ENCODE results near the gene DUSP9. TPM values are rescaled to one million over a fixed set of nuclear protein-coding genes. Genes with fewer than 3 reads are reported as not detected.
A peak's percentile ranks its signal among the peaks of the same experiment; 100 is the strongest.

DUSP9 gene
- total RNA-seq, 2 donors from 2014 or later = 0.18 to 0.31 TPM

GRCh38 chrX:153640045-153640686 lies 6.8 kb upstream of the DUSP9 start:
- Histone ChIP-seq H3K36me3 (ENCODE audit: control insufficient read depth, insufficient read depth, low read length) (no peaks in the 10 kb centered on the region), H3K27me3 (ENCODE audit: control insufficient read depth, insufficient read depth, low read length, poor library complexity, severe bottlenecking) (peaks cover 41% of the 10 kb centered on the region), H3K4me3 (ENCODE audit: low read length) (no peak overlapping the region), H3K9ac (ENCODE audit: extremely low read depth, low read length, poor library complexity, severe bottlenecking) (no peak overlapping the region), H3K4me1 (ENCODE audit: control insufficient read depth, insufficient read depth, low read length) (no peaks in the 10 kb centered on the region), H3K9me3 (ENCODE audit: control insufficient read depth, low read length) (no peaks in the 10 kb centered on the region), H3K27ac (ENCODE audit: low read depth, low read length) (no peak overlapping the region)
- H3K4me1 Mint-ChIP-seq = peaks cover 3% of the 10 kb centered on the region
- WGBS, 2 experiments (ENCODE audit: insufficient coverage in 1 of 2, insufficient read length in 1 of 2) = 90% methylated on average over 22 of the region's 23 CpGs; no CpG with 5 or more reads in 1 of the 2 experiments
- H3K36me3 Mint-ChIP-seq (ENCODE audit: low read depth) = no peaks in the 10 kb centered on the region
- DNase-seq = peak; percentile 33
- H3K9me3 Mint-ChIP-seq = peaks cover 52% of the 10 kb centered on the region
- no peak overlapping the region for H3K27ac Mint-ChIP-seq
- TF ChIP-seq CTCF (conservative IDR thresholded peaks at IDR 0.05) = no peak
- no peak overlapping the region for H3K4me3 Mint-ChIP-seq
- peaks cover 54% of the 10 kb centered on the region for H3K27me3 Mint-ChIP-seq (ENCODE audit: insufficient read depth)

GRCh38 chrX:153640736-153641575 lies 6.0 kb upstream of the DUSP9 start:
- Histone ChIP-seq H3K4me1 (ENCODE audit: control insufficient read depth, insufficient read depth, low read length) (no peaks in the 10 kb centered on the region), H3K27ac (ENCODE audit: low read depth, low read length) (no peak overlapping the region), H3K9me3 (ENCODE audit: control insufficient read depth, low read length) (no peaks in the 10 kb centered on the region), H3K4me3 (ENCODE audit: low read length) (no peak overlapping the region), H3K36me3 (ENCODE audit: control insufficient read depth, insufficient read depth, low read length) (no peaks in the 10 kb centered on the region), H3K9ac (ENCODE audit: extremely low read depth, low read length, poor library complexity, severe bottlenecking) (no peak overlapping the region), H3K27me3 (ENCODE audit: control insufficient read depth, insufficient read depth, low read length, poor library complexity, severe bottlenecking) (peaks cover 49% of the 10 kb centered on the region)
- Mint-ChIP-seq H3K27ac (no peak overlapping the region), H3K4me1 (peaks cover 3% of the 10 kb centered on the region), H3K27me3 (ENCODE audit: insufficient read depth) (peaks cover 62% of the 10 kb centered on the region), H3K36me3 (ENCODE audit: low read depth) (no peaks in the 10 kb centered on the region), H3K9me3 (peaks cover 52% of the 10 kb centered on the region), H3K4me3 (no peak overlapping the region)
- peak; percentile 54 for DNase-seq
- 62 to 87% methylated on average over 3 to 26 of the region's 26 CpGs for WGBS, 2 experiments (ENCODE audit: insufficient coverage in 1 of 2, insufficient read length in 1 of 2)
- no peak for TF ChIP-seq CTCF (conservative IDR thresholded peaks at IDR 0.05)

- Histone ChIP-seq H3K27me3 (ENCODE audit: control insufficient read depth, insufficient read depth, low read length, poor library complexity, severe bottlenecking) (peaks cover 56% of the 10 kb centered on the region), H3K36me3 (ENCODE audit: control insufficient read depth, insufficient read depth, low read length) (no peaks in the 10 kb centered on the region), H3K4me1 (ENCODE audit: control insufficient read depth, insufficient read depth, low read length) (no peaks in the 10 kb centered on the region), H3K9ac (ENCODE audit: extremely low read depth, low read length, poor library complexity, severe bottlenecking) (no peak overlapping the region), H3K27ac (ENCODE audit: low read depth, low read length) (no peak overlapping the region), H3K4me3 (ENCODE audit: low read length) (no peak overlapping the region), H3K9me3 (ENCODE audit: control insufficient read depth, low read length) (no peaks in the 10 kb centered on the region)
- peak; percentile 56 for DNase-seq
- Mint-ChIP-seq H3K4me3 (no peak overlapping the region), H3K27ac (no peak overlapping the region), H3K36me3 (ENCODE audit: low read depth) (no peaks in the 10 kb centered on the region), H3K27me3 (ENCODE audit: insufficient read depth) (peaks cover 69% of the 10 kb centered on the region), H3K4me1 (peaks cover 3% of the 10 kb centered on the region), H3K9me3 (peaks cover 49% of the 10 kb centered on the region)
- TF ChIP-seq CTCF (conservative IDR thresholded peaks at IDR 0.05) = no peak
- 13% methylated on average over 8 of the region's 8 CpGs; no CpG with 5 or more reads in 1 of the 2 experiments for WGBS, 2 experiments (ENCODE audit: insufficient coverage in 1 of 2, insufficient read length in 1 of 2)
These were observed 5.4 kb upstream of the DUSP9 start for GRCh38 chrX:153641627-153642026.

All from endodermal cell (in vitro differentiated cells).